HG03108 (cell line): Measurements from ENCODE around the gene ABCA8.

Experiments used
- ATAC-seq: cut with Tn5 transposase; IDR thresholded peaks from one replicate; pipeline ENCODE4 v1.9.1; 2021; ENCODE audit warnings: moderate library complexity; ENCODE audit not compliant: unreplicated experiment

Gene ABCA8

DNA sequence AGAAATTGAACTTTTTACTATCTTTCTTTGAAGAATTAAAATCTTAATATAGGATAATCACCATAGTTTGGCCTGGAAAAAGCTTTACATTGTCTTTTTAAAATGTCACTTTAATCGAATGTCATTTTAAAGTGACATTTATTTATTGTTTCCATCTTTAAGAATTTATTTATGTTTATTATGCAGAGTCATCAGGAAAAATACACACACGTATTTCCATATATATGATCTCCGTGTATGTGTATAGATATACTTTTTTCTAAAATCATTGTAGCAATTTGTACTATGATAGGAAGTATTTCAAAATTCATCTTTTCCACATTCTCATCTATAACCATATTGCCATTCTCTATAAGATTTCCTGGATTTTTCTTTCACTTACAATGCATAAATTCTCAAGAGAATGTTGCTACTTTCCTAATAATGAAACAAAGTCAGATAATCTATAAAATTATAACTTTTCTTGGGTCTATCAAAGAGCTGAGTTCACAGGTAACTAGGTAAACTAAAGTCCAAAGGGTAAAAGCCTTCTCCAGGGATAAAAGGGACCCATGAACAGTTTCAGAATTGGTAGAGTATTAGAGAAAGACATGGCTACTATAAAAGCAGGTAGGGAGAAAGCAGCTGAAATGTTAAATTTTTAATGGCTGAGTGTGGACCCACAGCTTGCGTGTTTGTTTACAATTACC lies 11.9 kb downstream of the ABCA8 start:
- ATAC-seq: no peak

DNA sequence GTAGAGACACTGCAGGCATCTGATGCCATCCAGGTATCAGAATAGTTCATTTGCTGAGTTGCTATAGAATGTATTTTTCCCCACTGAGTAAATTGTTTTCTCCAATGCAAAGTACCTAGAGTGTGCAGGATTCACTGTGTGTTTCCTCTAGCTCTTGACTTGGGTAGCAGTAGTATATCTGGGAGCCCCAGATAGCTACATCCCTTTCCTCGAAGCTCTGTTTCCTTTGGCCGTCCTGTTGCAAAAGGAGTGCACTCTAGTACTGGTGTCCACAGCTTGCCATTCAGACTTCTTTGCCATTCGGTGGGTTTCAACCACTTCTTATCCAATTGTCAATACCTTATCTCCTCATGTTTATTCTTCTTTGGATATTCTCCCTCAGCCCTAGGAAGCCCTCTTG lies 12.8 kb downstream of the ABCA8 start:
- ATAC-seq: no peak

DNA sequence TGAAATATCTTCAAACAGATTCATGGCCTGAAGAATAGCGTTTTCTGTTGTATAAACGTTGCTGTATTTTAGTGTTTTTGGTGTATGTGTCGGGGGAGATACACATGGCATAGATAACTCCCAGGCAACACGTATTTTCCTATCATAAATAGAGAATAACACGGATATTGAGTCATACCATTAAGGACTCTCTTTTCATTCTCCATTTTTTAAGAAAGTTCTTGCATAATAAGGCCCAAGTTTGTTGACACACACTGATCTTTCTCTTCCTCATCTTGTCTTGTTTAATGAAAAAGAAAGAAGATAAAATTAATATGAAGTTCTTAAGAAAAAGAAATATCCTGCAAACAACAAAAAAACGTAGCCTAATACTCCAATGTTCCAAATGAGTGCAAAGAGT lies 13.4 kb downstream of the ABCA8 start:
- ATAC-seq: no peak

DNA sequence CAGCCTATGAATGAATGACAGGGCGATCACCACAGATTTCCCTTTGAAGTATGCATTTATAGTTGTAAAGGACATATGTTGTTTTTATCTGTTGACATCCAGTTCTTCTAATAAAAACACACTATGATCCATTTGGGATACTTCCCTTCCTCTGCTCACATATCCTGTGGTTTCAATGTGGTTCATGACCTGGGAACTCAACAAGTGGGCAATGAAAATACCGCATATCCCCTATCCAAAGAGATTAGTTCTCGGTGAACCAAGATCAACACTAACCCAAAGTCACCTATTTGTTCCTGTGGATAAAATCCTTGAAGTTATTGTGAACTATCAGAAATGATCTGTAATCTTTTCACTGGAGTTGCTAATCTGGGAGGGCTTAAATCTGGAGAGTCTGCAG lies 16.0 kb downstream of the ABCA8 start:
- ATAC-seq: no peak

DNA sequence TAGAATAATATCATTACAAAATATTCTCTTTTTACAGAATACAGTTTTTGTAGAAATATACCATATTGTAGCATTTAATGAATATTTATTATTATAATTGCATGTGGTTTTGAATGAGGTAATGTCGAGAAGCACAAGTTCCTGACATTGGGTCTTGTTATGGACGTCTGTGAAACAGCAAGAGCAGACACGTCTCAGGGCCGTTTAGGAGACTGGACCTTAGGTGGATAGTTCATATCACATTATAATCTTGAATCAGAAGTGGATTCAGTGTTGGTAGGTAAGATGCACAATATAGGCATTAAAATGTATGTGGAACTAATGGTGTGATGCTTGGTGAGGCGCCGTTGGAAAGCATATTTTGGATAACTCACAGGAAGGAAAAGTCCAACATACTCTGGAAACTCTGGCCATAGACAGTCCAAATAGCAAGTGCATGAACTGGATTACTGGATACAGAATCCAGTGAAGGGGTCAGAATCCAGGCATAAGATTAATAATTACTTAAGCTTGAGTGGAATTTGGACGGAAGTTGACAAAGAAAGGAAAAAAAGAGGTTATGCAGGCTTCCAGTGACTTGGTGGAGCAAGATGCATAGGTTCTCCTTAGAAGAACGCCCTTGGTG lies 17.2 kb downstream of the ABCA8 start:
- ATAC-seq: no peak

DNA sequence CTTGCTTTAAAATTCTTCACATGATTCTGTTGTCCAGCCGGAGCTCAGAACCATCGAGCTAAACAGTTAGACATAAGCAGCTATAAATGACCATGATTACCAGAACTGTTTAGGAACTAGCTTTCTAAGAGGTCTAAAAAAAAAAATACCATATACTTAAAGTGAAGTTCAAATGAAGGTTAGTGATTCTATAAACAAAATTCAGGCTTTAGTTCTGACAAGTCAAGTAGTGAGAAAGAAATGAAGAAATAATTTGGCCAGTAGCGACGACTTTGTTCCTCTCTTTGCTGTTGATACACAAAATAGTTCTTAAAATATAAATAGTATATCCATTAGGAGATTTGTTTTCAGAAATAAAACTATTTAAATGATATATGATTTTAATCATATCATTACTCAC lies 27.7 kb downstream of the ABCA8 start:
- ATAC-seq: no peak

DNA sequence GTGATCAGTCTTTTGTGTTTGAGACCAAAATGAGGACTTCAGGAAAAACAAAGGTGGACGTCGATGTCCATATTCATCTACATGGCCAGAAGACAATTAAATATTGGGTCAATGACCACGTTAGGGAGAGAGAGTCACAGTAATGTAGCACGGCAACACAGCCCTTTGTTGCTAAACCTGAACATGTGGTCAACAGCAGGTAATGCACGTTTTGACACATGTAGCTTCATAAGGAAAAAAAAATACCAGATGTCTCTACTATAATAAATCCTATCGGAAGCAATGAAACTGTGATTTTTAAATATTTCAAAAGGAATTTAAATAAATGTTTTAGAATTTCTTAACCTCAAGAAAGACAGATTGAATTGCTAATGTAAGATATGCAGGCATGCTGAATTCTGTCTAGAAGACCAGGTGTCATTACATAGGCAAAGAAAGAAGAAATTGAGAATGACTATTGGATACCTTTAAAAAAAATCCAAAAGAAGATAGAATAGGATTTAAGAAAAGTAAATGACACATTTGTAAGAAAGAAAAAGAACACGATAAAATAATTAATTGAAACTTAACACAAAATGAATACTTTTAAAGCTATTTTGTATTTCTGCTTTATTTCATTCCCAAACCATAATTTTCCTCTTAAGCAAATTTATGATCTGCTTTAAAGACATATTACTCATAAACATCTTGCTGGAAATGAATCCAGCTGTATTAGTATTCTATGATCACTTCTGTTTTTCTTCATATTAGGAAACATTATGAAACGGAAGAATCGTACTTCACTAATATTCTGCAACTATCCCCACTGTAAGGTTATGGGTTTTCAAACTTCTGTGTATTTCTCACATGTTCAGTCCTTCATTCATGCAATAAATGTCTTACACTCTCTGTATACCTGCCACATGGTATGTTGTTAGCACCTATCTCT lies 30.1 kb downstream of the ABCA8 start:
- ATAC-seq: no peak

DNA sequence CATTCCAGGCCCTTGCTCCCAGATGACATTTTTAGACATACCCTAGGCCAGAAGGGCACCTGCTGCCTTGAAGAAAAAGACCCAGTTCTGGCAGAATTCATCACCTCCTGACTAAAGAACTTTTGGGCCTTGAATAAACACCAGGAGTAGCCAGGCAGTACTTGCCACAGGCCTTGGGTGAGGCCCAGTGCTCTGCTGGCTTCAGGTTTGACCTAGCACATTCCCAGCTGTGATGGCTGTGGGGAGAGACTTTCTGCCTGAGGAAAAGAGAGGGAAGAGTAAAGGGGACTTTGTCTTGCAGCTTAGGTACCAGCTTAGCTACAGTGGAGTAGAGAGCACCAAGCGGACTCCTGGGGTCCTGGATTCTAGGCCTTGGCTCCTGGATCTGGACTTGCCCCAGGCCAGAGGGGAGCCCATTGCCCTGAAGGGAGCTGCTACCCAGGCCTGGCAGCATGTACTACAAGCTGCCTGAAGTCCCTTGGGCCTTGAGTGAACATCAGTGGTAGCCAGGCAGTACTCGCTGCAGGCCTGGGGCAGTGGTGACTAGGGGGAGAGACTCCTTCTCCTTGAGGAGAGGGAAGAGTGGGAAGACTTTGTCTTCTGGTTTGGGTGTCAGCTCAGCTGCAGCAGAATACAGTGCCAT lies 44.3 kb downstream of the ABCA8 start:
- no peak for ATAC-seq

DNA sequence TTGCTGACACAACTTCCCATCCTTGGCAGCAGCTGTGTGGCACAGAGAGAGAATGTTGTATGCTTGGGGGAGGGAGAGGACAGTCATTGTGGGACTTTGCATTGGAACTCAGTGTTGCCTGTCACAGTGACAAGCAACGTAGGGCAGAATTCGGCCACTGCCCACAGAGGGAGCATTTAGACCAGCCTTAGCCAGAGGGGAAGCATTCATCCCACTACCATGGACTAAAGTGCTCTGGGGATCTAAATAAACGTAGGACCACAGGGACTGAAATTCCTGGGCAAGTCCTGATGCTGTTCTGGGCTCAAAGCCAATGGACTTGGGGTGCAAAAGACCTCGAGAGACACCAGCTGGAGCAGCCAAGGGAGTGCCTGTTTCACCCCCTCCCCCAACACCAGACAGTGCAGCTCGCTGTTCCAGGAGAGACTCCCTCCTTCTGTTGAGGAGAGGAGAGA lies 44.9 kb downstream of the ABCA8 start:
- ATAC-seq: no peak

DNA sequence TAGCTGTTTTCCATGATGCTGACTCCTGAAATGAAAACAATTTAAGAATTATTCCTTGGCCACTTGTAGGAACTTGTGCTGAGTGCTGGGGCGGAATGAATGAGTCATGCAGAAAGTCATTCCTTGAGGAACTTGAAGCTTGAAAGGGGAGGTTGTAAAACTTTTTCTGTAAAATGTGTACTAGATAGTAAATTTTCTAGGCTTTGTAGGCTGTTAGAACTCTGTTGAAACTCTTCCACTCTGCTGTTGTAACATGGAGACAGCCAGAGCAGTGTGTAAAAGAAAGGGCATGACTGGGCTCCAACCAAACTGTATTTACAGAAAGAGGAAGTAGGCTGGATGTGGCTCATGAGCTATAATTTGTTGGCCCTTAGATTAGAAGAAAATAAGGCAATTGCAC lies 46.1 kb downstream of the ABCA8 start:
- no peak for ATAC-seq

DNA sequence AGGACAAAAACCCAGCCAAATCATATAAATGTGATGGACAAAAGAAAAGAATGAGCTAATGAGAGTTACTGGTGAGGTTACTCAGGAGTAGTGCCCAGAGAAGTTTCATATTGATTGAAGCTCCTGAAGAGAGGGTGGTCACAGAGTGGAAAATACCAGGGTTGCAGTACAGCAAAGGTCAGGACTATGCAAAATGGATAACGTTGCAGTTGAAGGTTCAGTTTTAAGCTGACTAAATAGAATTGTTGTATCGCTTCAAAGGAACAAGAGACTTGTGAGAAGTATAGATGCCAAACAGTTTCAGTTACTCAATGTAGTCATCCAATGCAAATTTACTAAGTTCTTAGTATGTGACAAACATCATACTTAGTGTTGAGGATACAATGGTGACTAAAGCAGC lies 47.1 kb downstream of the ABCA8 start:
- ATAC-seq: peak; percentile 53

DNA sequence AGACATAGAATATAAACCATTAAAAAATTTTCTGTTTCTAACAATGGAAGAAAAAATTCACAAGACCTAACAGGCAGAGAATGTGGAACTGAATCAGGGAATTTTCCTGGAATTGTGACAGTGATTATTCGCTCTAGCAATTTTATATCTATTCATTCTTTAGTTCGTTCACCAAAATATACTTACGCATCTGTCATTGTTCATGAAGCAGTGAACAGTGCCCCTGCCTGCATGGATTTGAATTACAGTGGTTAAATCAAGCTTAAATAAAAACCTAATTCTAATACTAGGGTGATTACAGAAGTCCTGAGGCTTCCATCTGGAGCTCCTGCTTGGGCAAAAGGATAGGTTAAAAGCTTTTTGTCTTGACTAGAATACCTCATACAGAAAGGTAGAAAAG lies 48.6 kb downstream of the ABCA8 start:
- ATAC-seq: no peak

DNA sequence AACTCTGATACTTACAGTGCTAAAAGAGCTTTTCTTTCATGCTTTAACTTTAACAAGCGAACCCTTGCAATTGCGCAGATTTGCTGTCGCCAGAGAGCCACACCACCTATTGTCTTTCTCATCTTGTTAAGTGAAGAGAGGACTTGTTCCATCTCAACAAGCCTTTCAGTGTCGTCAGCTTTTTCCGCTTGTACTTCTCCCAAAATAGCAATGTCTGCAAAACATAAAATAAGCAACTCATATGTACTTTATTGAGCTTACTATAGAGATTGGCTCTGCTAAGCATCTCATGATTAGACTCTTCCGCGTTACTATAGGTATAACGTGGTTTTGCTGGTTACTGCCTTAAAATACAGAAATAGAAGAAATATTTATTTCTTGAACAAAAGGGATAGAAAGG lies 51.9 kb downstream of the ABCA8 start:
- no peak for ATAC-seq

DNA sequence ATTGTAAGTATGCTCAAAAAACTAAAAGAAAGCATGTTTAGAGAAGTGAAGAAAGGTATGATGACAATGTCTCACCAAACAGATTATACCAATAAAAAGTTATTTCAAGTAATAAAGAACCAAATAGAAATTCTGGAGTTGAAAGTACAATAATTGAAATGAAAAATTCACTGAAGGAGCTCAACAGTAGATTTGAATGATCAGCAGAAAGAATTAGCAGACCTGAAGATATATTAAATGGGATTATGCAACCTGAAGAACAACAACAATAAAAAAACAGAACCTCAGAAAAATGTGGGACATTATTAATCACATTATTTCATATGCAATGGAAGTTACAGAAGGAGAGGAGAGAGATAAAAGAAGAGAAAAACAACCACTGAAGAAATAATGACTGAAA lies 57.6 kb downstream of the ABCA8 start:
- no peak for ATAC-seq

DNA sequence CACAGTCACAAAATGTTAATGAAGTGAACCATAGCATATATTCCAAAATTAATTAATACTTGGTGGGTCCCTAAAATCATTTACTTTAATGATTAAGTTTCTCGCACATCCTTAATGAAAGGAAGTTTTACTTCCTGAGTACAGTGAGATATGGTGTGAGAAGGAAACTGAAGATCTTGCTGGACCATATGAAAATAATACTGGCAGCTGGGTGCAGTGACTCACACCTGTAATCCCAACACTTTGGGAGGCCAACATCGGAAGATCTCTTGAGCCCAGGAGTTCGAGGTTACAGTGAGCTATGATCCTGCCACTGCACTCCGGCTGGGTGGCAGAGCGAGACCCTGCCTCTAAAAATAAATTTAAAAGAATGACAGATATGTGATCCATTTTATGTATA lies 62.5 kb downstream of the ABCA8 start:
- ATAC-seq: no peak

DNA sequence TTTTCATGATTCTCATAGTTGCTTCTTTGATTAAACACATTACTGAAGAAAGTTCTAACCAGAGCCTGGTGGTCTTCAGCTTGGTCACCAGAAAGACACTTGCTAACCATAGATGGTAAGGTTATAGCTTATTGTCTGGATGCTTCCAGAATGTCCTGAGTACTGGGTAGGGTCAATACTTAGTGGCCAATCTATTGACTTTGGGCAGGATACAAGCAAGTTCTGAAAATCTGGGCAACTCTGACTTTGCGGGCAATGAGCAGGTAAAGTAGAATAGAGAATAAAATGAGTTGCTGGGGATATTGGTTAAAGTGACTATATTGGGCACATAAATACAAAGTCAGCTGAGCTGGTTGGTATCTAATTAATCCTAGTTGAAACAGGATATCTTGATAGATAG lies 63.0 kb downstream of the ABCA8 start:
- ATAC-seq: no peak

DNA sequence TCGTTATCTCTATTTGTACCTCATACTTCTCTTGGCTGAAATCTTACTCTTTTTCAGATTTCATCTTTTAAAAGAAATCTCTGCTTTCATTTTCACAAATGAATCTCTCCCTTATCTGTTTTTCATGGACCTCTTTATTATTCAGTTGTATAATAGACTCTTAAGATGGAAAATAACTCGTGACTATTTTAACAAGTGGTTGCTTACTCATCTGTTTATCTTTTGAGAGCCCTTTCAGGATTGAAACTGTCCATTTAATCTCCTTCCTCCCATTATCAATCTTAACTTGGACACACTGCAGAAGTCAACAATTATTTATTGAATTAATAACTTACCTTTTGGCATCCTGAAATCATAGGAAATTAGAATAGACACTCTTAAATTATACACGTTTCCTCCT lies 68.8 kb downstream of the ABCA8 start:
- ATAC-seq: no peak

DNA sequence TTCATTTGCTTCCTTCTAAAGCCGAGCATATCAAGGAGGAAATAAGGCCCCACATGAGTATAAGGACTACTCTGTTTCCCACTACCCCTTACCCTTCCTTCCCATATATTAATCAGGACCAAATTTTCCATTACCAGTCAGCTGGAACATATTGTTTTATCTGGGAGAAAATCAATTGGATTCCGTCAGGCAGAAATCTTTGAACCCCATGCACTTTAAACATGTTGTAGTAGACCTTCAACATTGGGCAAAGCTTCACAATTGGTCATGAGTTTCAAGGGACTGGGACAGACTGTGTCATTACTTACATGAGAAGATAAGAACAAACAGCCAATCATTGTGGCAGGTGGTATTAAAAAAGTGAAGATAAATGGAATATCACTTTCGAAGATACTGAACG lies 70.3 kb downstream of the ABCA8 start:
- no peak for ATAC-seq

DNA sequence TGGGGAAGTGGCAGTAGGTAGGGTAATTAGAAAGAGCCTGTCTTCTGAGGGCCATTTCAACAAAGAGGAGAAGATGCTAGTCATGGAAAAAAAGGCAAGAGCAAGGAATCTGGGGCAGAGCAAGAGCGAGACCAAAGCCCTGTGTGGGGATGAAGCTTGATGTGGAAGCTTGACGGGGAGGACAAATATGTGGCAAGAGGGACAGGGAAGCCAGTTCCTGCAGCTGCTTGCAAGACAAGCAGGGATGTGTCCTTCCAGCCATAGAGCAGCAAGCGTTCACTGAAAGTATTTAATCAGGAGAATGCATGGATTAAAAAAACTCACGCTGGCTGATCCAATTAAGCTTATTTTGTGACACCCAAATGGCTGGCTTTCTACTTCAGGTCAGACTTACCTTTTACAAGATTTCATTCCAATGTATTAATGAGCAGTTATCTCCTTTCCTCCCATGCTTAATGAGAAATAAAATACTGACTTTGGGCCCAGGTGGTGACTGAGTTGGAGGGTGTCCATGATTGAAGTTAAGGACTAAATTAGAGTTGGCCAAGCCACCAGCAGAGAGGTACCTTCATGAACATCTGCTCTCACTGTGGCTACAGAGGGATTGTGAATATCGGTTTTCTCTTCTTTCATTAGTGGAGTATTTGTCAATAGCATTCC lies 76.8 kb downstream of the ABCA8 start:
- ATAC-seq: no peak

DNA sequence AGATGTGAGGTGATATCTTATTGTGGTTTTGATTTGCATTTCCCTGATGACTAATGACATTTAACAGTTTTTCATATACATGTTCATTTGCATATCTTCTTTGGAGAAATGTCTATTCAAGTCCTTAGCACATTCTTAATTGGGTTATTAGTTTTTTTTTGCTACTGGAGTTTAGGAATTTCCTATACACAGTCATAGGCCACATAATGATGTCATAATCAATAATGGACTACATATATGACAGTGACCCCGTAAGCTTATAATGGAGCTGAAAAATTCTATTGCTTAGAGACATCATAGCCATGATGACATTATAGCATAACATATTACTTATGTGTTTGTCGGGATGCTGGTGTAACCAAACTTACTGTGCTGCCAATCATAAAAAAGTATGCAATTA lies 83.7 kb downstream of the ABCA8 start:
- ATAC-seq: no peak

DNA sequence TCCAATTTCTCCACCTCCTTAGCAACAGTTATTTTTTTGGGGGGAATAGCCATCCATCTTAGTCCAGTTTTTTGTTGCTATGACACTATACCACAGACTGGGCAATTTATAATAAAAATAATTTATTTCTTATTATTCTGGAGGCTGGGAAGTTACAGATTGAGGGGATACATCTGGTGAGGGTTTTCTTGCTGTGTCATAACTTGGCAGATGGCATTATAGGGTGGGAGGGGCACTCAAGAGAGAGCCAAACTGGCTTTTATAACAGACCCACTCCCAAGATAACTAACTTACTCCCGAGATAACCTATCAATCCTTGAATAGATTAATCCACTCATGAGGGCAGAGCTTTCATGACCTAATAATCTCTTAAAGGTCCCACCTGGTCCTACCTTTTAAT lies 84.2 kb downstream of the ABCA8 start:
- no peak for ATAC-seq
